ENCODE data around the gene PNP.
"Not testable (repeated sequence)": the region's sequence is repeated elsewhere in the genome, so short reads cannot be mapped to it uniquely, and the experiment has no call there.

PNP gene

GRCh38 chr14:20492486-20492885, 23.3 kb downstream of the PNP start:
- no peak for DNase-seq (ENCODE audit: low read depth)

DNA sequence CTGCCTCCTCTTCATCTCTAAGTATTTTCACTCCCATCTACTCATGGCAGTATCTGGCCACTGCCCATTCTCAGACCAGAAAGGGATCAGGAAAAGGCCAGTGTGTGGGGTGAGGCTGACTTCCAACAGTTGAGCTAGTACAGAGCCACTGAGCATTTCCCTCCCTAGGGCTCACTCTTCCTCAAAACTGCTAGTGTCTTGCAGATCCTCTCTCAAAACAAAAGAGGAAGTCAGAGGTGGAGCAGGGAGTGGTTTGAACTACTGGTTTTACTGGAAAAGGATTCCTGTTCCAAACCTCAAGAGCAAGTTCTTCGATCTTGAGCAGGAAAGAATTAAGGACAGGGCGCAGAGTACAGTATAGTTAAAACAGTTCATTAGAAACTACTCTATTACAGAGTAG, 24.4 kb downstream of the PNP start:
- DNase-seq (ENCODE audit: low read depth), result no peak

- no peak for DNase-seq (ENCODE audit: low read depth)
These were observed 25.9 kb downstream of the PNP start for GRCh38 chr14:20494935-20495766.

GRCh38 chr14:20498622-20499021, 29.4 kb downstream of the PNP start:
- no peak for DNase-seq (ENCODE audit: low read depth)

- DNase-seq (ENCODE audit: low read depth), result no peak
These were observed 29.9 kb downstream of the PNP start for GRCh38 chr14:20499108-20499507.

DNA sequence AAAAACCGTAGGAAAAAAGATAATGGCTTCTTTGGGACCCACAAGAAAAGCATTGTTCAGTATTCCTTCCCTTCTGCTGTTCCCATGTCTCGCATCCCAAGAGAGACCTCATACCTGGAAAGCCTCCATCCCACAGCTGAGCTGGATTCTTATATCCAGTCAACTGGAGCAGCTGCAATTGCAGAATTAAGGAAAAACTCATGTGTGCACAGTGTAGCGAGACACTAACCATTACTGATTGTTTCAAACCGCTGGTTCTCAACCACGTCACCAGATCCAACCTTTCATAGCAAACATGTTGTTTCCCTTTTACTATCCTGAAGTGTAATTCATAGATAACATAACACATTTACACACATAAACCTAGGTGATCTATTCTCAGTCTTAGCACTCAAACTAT, 30.7 kb downstream of the PNP start:
- DNase-seq (ENCODE audit: low read depth), result no peak

DNA sequence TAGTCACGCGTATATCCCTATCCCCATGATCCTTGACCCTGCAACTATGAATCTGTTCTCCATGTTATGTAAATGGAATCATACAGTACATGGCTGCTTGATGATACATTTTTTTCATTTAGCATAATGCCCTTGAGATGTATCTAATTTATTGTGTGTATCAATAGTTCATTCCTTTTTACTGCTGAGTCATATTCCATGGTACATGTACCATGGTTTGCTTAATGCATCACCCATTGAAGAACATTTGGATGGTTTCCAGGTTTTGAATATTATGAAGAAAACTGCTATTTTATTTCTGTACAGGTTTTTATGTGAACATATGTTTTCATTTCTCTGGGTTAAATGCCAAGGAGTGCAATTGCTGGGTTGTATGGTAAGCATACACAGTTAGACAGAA, 32.1 kb downstream of the PNP start:
- no peak for DNase-seq (ENCODE audit: low read depth)

- DNase-seq (ENCODE audit: low read depth), result no peak
These were observed 34.7 kb downstream of the PNP start for GRCh38 chr14:20503898-20504297.

- not testable (repeated sequence) for DNase-seq (ENCODE audit: low read depth)
These were observed 37.1 kb downstream of the PNP start for GRCh38 chr14:20506276-20506675.

DNA sequence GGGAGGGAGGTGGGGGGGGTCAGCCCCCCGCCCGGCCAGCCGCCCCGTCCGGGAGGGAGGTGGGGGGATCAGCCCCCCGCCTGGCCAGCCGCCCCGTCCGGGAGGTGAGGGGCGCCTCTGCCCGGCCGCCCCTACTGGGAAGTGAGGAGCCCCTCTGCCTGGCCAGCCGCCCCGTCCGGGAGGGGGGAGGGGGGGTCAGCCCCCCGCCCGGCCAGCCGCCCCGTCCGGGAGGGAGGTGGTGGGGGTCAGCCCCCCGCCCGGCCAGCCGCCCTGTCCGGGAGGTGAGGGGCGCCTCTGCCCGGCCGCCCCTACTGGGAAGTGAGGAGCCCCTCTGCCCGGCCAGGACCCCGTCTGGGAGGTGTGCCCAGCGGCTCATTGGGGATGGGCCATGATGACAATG, 37.5 kb downstream of the PNP start:
- DNase-seq (ENCODE audit: low read depth), result not testable (repeated sequence)

DNA sequence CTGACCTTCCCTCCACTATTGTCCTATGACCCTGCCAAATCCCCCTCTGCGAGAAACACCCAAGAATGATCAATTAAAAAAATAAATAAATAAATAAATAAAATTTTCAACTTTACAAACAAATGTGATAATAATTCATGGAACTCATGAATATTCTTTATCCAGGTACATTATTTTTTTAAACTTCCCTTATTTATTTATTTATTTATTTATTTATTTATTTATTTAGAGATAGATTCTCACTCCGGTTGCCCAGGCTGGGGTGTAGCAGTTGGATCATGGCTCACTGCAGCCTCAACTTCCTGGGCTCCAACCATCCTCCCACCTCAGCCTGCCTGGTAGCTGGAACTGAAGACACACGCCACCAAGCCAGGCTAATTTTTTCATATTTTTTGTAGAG, 38.3 kb downstream of the PNP start:
- not testable (repeated sequence) for DNase-seq (ENCODE audit: low read depth)

- no peak for DNase-seq (ENCODE audit: low read depth)
These were observed 39.2 kb downstream of the PNP start for GRCh38 chr14:20508367-20508766.

- DNase-seq (ENCODE audit: low read depth), result no peak
These were observed 43.1 kb downstream of the PNP start for GRCh38 chr14:20512177-20512905.

GRCh38 chr14:20515846-20516245, 46.6 kb downstream of the PNP start:
- DNase-seq (ENCODE audit: low read depth), result no peak

DNA sequence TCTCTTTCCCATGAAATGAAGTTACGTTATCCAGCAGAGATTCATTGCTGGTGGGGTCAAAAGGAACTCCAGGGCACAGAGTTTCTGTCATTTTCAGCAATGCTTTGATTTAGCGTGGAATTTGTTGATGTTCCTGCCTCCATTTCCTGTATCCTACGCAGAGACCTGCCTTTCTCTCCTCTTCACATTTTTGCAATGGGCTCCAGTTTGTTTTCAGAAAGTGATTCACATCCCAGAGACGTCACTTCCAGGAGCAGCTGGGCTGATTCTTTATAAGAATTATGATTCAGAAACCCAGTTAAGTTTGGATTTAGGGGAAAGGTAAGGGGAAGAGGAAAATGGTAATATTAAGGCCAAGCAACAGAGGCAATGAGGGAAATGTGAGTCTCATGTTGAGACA, 47.7 kb downstream of the PNP start:
- no peak for DNase-seq (ENCODE audit: low read depth)

DNA sequence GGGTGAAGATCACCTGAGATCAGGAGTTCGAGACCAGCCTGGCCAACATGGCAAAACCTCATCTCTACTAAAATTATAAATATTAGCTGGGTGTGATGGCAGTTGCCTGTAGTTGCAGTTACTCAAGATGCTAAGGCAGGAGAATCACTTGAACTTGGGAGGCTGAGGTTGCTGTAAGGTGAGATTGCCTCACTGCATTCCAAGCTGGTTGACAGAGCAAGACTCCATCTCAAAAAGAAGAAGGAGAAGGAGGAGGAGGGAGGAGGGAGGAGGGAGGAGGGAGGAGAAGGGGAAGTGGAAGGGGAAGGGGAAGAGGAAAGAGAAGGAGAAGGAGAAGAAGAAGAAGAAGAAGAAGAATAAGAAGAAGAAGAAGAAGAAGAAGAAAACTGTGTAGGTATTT, 53.1 kb downstream of the PNP start:
- no peak for DNase-seq (ENCODE audit: low read depth)

DNA sequence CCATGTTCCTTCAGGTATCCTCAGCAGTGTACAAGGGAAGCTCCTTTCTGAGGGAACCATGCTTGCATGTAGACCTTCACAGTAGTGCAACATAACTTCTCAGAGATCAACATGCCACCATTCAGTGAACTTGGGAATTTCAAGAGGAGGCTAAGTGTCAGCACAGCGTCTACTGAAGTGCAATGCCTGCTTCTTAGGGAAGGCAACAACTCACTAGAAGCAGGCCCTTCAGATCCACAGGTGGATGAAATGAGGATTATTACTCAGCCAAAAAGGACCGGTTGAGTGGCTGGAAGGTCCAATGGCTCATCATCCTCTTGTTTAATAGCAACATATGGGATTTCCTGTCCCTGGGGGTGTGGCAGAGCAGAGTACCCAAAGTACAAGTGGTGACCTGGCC, 54.8 kb downstream of the PNP start:
- no peak for DNase-seq (ENCODE audit: low read depth)
